Activated CD4-positive, CD25-positive, alpha-beta regulatory T cell (primary cell): ENCODE results near the gene KIAA0513.
A peak's percentile ranks its signal among the peaks of the same experiment; 100 is the strongest.

ENCODE experiments used
- DNase-seq, 4 experiments: peaks; one replicate each; lab custom pipeline; 2025; lab: John Stamatoyannopoulos, UW

Gene KIAA0513

GRCh38 chr16:85027349-85027957 lies at the start of gene KIAA0513:
TSS of gene KIAA0513 (plus strand) at chr16:85027795. CDS start at chr16:85067072, 39,277 bp downstream.
- peak; percentile 86 to 96 (median 92) for DNase-seq

GRCh38 chr16:84979516-84979915 lies 48.1 kb upstream of the KIAA0513 start:
- DNase-seq = no peak

- no peak for DNase-seq
Observed at GRCh38 chr16:84982434-84982833, 45.2 kb upstream of the KIAA0513 start.

- no peak for DNase-seq
Observed at GRCh38 chr16:84985079-84986065, 42.2 kb upstream of the KIAA0513 start.

GRCh38 chr16:84986102-84986501 lies 41.5 kb upstream of the KIAA0513 start:
- DNase-seq = no peak

- no peak for DNase-seq
Observed at GRCh38 chr16:84986879-84987278, 40.7 kb upstream of the KIAA0513 start.

GRCh38 chr16:84988328-84989080 lies 39.1 kb upstream of the KIAA0513 start:
- no peak for DNase-seq

- no peak for DNase-seq
Observed at GRCh38 chr16:84989749-84990620, 37.6 kb upstream of the KIAA0513 start.

GRCh38 chr16:84990782-84991181 lies 36.8 kb upstream of the KIAA0513 start:
- no peak for DNase-seq

- DNase-seq = no peak
Observed at GRCh38 chr16:84992717-84993075, 34.9 kb upstream of the KIAA0513 start.

GRCh38 chr16:84993926-84994325 lies 33.7 kb upstream of the KIAA0513 start:
- no peak for DNase-seq

- DNase-seq = no peak
Observed at GRCh38 chr16:84995663-84996062, 31.9 kb upstream of the KIAA0513 start.

GRCh38 chr16:84996365-84996764 lies 31.2 kb upstream of the KIAA0513 start:
- no peak for DNase-seq

GRCh38 chr16:84999200-84999599 lies 28.4 kb upstream of the KIAA0513 start:
- no peak for DNase-seq

GRCh38 chr16:84999857-85000480 lies 27.6 kb upstream of the KIAA0513 start:
- DNase-seq = no peak

- no peak for DNase-seq
Observed at GRCh38 chr16:85002099-85002541, 25.5 kb upstream of the KIAA0513 start.

- no peak for DNase-seq
Observed at GRCh38 chr16:85002608-85003007, 25.0 kb upstream of the KIAA0513 start.

GRCh38 chr16:85003076-85003475 lies 24.5 kb upstream of the KIAA0513 start:
- DNase-seq = no peak

GRCh38 chr16:85003725-85004586 lies 23.6 kb upstream of the KIAA0513 start:
- DNase-seq = no peak
